MM.1S (cell line): ENCODE results near the gene DAAM2.

ENCODE experiments used
- DNase-seq: peaks from one replicate; pipeline ENCODE4 v3.0.0-alpha.2; 2015
- H2AFZ ChIP-seq: fragments of 300-600 bp; sonication (generic); 2 replicates; pipeline ENCODE4 v1.6.0; 2016; ENCODE audit warnings: antibody characterized with exemption, low read length
- H3F3A ChIP-seq: fragments of 300-600 bp; sonication (generic); 2 replicates; pipeline ENCODE4 v1.6.1; 2016; ENCODE audit warnings: mild to moderate bottlenecking, antibody characterized with exemption, low read length, moderate library complexity, mixed read lengths; ENCODE audit not compliant: insufficient read depth
- H3K27ac ChIP-seq: fragments of 300-600 bp; sonication (generic); 2 replicates; pipeline ENCODE4 v1.5.1; 2016; ENCODE audit warnings: mild to moderate bottlenecking, low read length
- H3K27me3 ChIP-seq: fragments of 300-600 bp; sonication (generic); replicated peaks from 2 replicates; pipeline ENCODE4 v1.6.0; 2016; ENCODE audit warnings: low read length; ENCODE audit not compliant: insufficient read depth
- H3K36me3 ChIP-seq: fragments of 300-600 bp; sonication (generic); replicated peaks from 2 replicates; pipeline ENCODE4 v1.6.1; 2016; ENCODE audit warnings: mild to moderate bottlenecking, low read length, mixed read lengths; ENCODE audit not compliant: insufficient read depth
- H3K4me1 ChIP-seq: fragments of 300-600 bp; sonication (generic); 2 replicates; pipeline ENCODE4 v1.6.1; 2016; ENCODE audit warnings: low read length, mixed read lengths
- H3K4me2 ChIP-seq: fragments of 300-600 bp; sonication (generic); 2 replicates; pipeline ENCODE4 v1.6.0; 2016; ENCODE audit warnings: low read depth, low read length
- H3K4me3 ChIP-seq: fragments of 300-600 bp; sonication (generic); 2 replicates; pipeline ENCODE4 v1.5.1; 2016; ENCODE audit warnings: low read length, mixed read lengths
- H3K79me2 ChIP-seq: fragments of 300-600 bp; sonication (generic); 2 replicates; pipeline ENCODE4 v1.6.1; 2016; ENCODE audit warnings: mixed run types, low read length, mixed read lengths
- H3K9ac ChIP-seq: fragments of 300-600 bp; sonication (generic); 2 replicates; pipeline ENCODE4 v1.6.1; 2016; ENCODE audit warnings: low read length, mixed read lengths
- H3K9me2 ChIP-seq: fragments of 300-600 bp; sonication (generic); replicated peaks from 2 replicates; pipeline ENCODE4 v1.6.1; 2016; ENCODE audit warnings: mild to moderate bottlenecking, low read length, mixed read lengths; ENCODE audit not compliant: insufficient read depth
- H3K9me3 ChIP-seq: fragments of 300-600 bp; sonication (generic); replicated peaks from 2 replicates; pipeline ENCODE4 v1.6.1; 2016; ENCODE audit warnings: mild to moderate bottlenecking, low read length, mixed read lengths; ENCODE audit not compliant: insufficient read depth
- H4K20me1 ChIP-seq: fragments of 300-600 bp; sonication (generic); 2 replicates; pipeline ENCODE4 v1.6.1; 2016; ENCODE audit warnings: mild to moderate bottlenecking, low read length, moderate library complexity, mixed read lengths; ENCODE audit not compliant: insufficient read depth
- EZH2 ChIP-seq: fragments of 300-600 bp; sonication (generic); optimal IDR thresholded peaks from 2 replicates; pipeline ENCODE3; 2017; ENCODE audit warnings: low read depth, mild to moderate bottlenecking, antibody characterized with exemption, low read length, mixed read lengths
- EZH2phosphoT487 ChIP-seq: fragments of 300-600 bp; sonication (generic); IDR thresholded peaks from 2 replicates; pipeline ENCODE4 v1.6.1; 2018; ENCODE audit warnings: antibody characterized with exemption, low read length
- TF ChIP-seq, protein P1 (sequence below): fragments of 300-600 bp; sonication (generic); IDR thresholded peaks from 2 replicates; pipeline ENCODE4 v1.5.1; 2016; ENCODE audit warnings: antibody characterized with exemption, low read length, mixed read lengths

Gene DAAM2

GRCh38 chr6:39850736-39851297 lies 58.6 kb downstream of the DAAM2 start:
- Histone ChIP-seq H3K79me2 (no peaks in the 10 kb centered on the region), H3K4me2 (no peak overlapping the region), H3K27me3 (no peaks in the 10 kb centered on the region), H3K9ac (no peak overlapping the region), H3K9me3 (no peaks in the 10 kb centered on the region), H2AFZ (no peak overlapping the region), H3K27ac (no peak overlapping the region), H3K4me3 (no peak overlapping the region), H4K20me1 (no peaks in the 10 kb centered on the region), H3F3A (no peaks in the 10 kb centered on the region), H3K4me1 (no peaks in the 10 kb centered on the region), H3K9me2 (no peaks in the 10 kb centered on the region), H3K36me3 (no peaks in the 10 kb centered on the region)
- peak; percentile 34 for DNase-seq
- TF ChIP-seq, protein P1, sequence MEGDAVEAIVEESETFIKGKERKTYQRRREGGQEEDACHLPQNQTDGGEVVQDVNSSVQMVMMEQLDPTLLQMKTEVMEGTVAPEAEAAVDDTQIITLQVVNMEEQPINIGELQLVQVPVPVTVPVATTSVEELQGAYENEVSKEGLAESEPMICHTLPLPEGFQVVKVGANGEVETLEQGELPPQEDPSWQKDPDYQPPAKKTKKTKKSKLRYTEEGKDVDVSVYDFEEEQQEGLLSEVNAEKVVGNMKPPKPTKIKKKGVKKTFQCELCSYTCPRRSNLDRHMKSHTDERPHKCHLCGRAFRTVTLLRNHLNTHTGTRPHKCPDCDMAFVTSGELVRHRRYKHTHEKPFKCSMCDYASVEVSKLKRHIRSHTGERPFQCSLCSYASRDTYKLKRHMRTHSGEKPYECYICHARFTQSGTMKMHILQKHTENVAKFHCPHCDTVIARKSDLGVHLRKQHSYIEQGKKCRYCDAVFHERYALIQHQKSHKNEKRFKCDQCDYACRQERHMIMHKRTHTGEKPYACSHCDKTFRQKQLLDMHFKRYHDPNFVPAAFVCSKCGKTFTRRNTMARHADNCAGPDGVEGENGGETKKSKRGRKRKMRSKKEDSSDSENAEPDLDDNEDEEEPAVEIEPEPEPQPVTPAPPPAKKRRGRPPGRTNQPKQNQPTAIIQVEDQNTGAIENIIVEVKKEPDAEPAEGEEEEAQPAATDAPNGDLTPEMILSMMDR = no peak
- TF ChIP-seq EZH2 (no peak), EZH2phosphoT487 (no peak)

- no peak for DNase-seq
- no peaks in the 10 kb centered on the region for H3K9me3 ChIP-seq
- H4K20me1 ChIP-seq = no peaks in the 10 kb centered on the region
- H3F3A ChIP-seq = no peaks in the 10 kb centered on the region
- H3K4me1 ChIP-seq = no peaks in the 10 kb centered on the region
- no peaks in the 10 kb centered on the region for H3K9me2 ChIP-seq
- no peak overlapping the region for H3K4me3 ChIP-seq
- H3K79me2 ChIP-seq = no peaks in the 10 kb centered on the region
- H2AFZ ChIP-seq = no peak overlapping the region
- no peaks in the 10 kb centered on the region for H3K27me3 ChIP-seq
- no peaks in the 10 kb centered on the region for H3K36me3 ChIP-seq
- H3K9ac ChIP-seq = no peak overlapping the region
- no peak overlapping the region for H3K27ac ChIP-seq
- no peak for TF ChIP-seq EZH2phosphoT487
- TF ChIP-seq EZH2 = no peak
- TF ChIP-seq, protein P1 = no peak
- no peak overlapping the region for H3K4me2 ChIP-seq
Observed at GRCh38 chr6:39851331-39851730, 59.2 kb downstream of the DAAM2 start.

GRCh38 chr6:39852324-39852723 lies 60.1 kb downstream of the DAAM2 start:
- Histone ChIP-seq H3K9ac (no peak overlapping the region), H3K27me3 (no peaks in the 10 kb centered on the region), H3K36me3 (no peaks in the 10 kb centered on the region), H4K20me1 (no peaks in the 10 kb centered on the region), H3K79me2 (no peaks in the 10 kb centered on the region), H3K9me2 (no peaks in the 10 kb centered on the region), H3K4me2 (no peak overlapping the region), H3K27ac (no peak overlapping the region), H3K9me3 (no peaks in the 10 kb centered on the region), H3F3A (no peaks in the 10 kb centered on the region), H2AFZ (no peak overlapping the region), H3K4me3 (no peak overlapping the region), H3K4me1 (no peaks in the 10 kb centered on the region)
- TF ChIP-seq EZH2 (no peak), EZH2phosphoT487 (no peak)
- TF ChIP-seq, protein P1 = no peak
- DNase-seq = no peak
